Left colon (tissue), 2 donors: ENCODE results near the gene CHGA. TPM values are rescaled to one million over a fixed set of nuclear protein-coding genes. Genes with fewer than 3 reads are reported as not detected.

Experiments
- total RNA-seq, 2 donors: library from RNA; stranded (reverse); fragmentation: NEBNext Ultra II Directional; extraction: Animal tissue kit (Norgen Biotek cat#: 25700); gene quantifications; one replicate each; pipeline ENCODE4 v1.2.1, GENCODE V29; 2021
- donor health status: DM: no; HTN: no; CAD: no.
- donor health status: DM: yes; HTN: yes; CAD: no.

CHGA gene
- total RNA-seq, 2 donors from 2014 or later, result 218 to 343 TPM

Other genes with a start within 250 kb of the CHGA start
- 100 to 1,000 TPM in 1 of 2 donors, 10 to 100 TPM in 1; 70.8 to 125 TPM for gene LGMN, start 174.5 kb upstream of the CHGA start, total RNA-seq
- gene GOLGA5, start 128.8 kb upstream of the CHGA start, total RNA-seq, result 10 to 100 TPM; 42.2 to 44.1 TPM
- gene ITPK1, start 192.8 kb downstream of the CHGA start, total RNA-seq, result 100 to 1,000 TPM; 138 to 142 TPM